Adrenal gland (tissue), 12 donors: Measurements from ENCODE around the gene TUBA1A. TPM values are rescaled to one million over a fixed set of nuclear protein-coding genes. Genes with fewer than 3 reads are reported as not detected.

ENCODE experiments used
- DNase-seq, 7 donors: peaks; one replicate each; pipeline ENCODE4 v3.0.0-alpha.2; 2019 to 2020
- H3K27ac ChIP-seq, 5 donors: fragments of 200-600 bp; sonication (generic) in 4 of 5; 1 replicate in 3 of 5; 2 replicates in 2 of 5; pipeline versions ENCODE4 v1.5.1 to v1.8.0; 2016 to 2020; ENCODE audit warnings: mild to moderate bottlenecking in 1 of 5
- H3K27me3 ChIP-seq: fragments of 200-600 bp; 2 replicates; pipeline ENCODE4 v1.8.0; 2021
- H3K36me3 ChIP-seq, 2 donors: fragments of 200-600 bp; replicated peaks in 1 of 2; 1 replicate in 1 of 2; 2 replicates in 1 of 2; pipeline versions ENCODE4 v1.5.1 to v1.8.0; 2018 to 2022
- H3K4me1 ChIP-seq, 2 donors: fragments of 200-600 bp; replicated peaks in 1 of 2; 1 replicate in 1 of 2; 2 replicates in 1 of 2; pipeline versions ENCODE4 v1.5.1 to v1.8.0; 2018 to 2021
- H3K4me3 ChIP-seq, 4 donors: fragments of 200-600 bp; sonication (generic) in 3 of 4; one replicate each; pipeline ENCODE4 v1.5.1; 2016 to 2018
- H3K9me3 ChIP-seq, 3 donors: fragments of 200-600 bp; sonication (generic) in 1 of 3; replicated peaks in 1 of 3; 1 replicate in 2 of 3; 2 replicates in 1 of 3; pipeline versions ENCODE4 v1.5.1 to v1.8.0; 2016 to 2021
- POLR2A ChIP-seq, 2 donors: fragments of 450-650 bp; IDR thresholded peaks; one replicate each; pipeline ENCODE4 v1.6.1; 2017; ENCODE audit warnings: antibody characterized with exemption in 2 of 2, mild to moderate bottlenecking in 2 of 2, moderate library complexity in 1 of 2
- WGBS, 4 donors: extraction: QIAGEN DNeasy Blood & Tissue Kit in 2 of 4; methylation state at CpG; one replicate each; pipeline versions ENCODE4 v1.1.5 to v1.1.7; 2013 to 2017; 5-methylcytosine and 5-hydroxymethylcytosine counted together
- intact Hi-C, 2 donors: fragments of 100-400 bp; cut with DNase I; formaldehyde crosslinking; loops; one replicate each; pipeline versions ENCODE4 v1.14.1 to v1.15.0; 2022 to 2023
- polyA plus RNA-seq, 3 donors: library from polyadenylated mRNA; stranded (reverse); fragments of 200-250 nt in 2 of 3; fragments of 350-450 nt in 1 of 3; fragmentation: Illumina TruSeq in 1 of 3; extraction: RNeasy Lipid Tissue Mini Kit (QIAGEN cat#74804) in 1 of 3; gene quantifications; one replicate each; pipeline ENCODE4 v1.2.3, GENCODE V29; 2013 to 2014
- total RNA-seq, 9 donors: library from RNA; depleted of rRNA in 4 of 9; stranded (reverse); fragments of >200 nt in 4 of 9; fragments of 120-200 nt in 1 of 9; fragmentation: NEBNext Ultra II Directional in 1 of 9; extraction: Animal tissue kit (Norgen Biotek cat#: 25700) in 1 of 9; gene quantifications; one replicate each; pipeline versions ENCODE4 v1.1.0 to v1.2.4, GENCODE V29; 2013 to 2023
- TF ChIP-seq, protein P1 (sequence below), 6 experiments: fragments of 450-650 bp in 4 of 6; fragments of 200-600 bp in 2 of 6; sonication (generic) in 1 of 6; IDR thresholded peaks; 1 replicate in 5 of 6; 2 replicates in 1 of 6; pipeline versions ENCODE4 v1.5.1 to v1.8.0; 2016 to 2021; ENCODE audit warnings: antibody characterized with exemption in 6 of 6, mild to moderate bottlenecking in 2 of 6, moderate library complexity in 1 of 6
- donor health status: healthy with polysubstance abuse.
- donor health status: Bipolar disorder and iron deficiency.
- donor health status: DM: yes; HTN: yes; CAD: no.
- donor health status: DM: no; HTN: no; CAD: no.
- donor health status: DM: no; HTN: no; CAD: no.
- donor health status: DM: yes; HTN: yes; CAD: no.

Gene TUBA1A
- total and polyA plus RNA-seq, 12 donors = 59.1 to 315 (median 144) TPM

DNA sequence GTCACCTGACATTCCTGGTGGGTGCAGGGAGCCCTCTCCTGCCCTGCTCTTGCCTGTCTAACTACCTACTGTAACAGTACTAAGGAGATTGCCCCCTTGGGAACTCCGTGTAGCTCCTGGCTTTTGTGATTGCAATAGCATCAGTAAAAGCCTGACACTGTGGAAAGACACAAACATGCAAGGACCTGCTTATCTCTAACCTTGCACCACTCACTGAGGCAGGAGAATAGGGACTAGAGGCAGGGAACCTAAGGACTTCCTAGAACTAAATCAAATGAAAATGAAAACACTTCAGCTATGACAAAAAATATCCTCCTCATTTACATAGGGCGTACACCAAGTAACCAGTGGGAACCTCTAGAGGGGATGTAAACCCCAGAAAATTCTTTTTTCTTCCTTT, 28.5 kb downstream of the TUBA1A start:
- intact Hi-C loops = no loop called here
- 72 to 83% (median 76%) methylated on average over 2 of the region's 2 CpGs for WGBS, 4 donors
- TF ChIP-seq, protein P1, sequence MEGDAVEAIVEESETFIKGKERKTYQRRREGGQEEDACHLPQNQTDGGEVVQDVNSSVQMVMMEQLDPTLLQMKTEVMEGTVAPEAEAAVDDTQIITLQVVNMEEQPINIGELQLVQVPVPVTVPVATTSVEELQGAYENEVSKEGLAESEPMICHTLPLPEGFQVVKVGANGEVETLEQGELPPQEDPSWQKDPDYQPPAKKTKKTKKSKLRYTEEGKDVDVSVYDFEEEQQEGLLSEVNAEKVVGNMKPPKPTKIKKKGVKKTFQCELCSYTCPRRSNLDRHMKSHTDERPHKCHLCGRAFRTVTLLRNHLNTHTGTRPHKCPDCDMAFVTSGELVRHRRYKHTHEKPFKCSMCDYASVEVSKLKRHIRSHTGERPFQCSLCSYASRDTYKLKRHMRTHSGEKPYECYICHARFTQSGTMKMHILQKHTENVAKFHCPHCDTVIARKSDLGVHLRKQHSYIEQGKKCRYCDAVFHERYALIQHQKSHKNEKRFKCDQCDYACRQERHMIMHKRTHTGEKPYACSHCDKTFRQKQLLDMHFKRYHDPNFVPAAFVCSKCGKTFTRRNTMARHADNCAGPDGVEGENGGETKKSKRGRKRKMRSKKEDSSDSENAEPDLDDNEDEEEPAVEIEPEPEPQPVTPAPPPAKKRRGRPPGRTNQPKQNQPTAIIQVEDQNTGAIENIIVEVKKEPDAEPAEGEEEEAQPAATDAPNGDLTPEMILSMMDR (IDR thresholded peaks at IDR 0.05) = no peak
- TF ChIP-seq POLR2A (IDR thresholded peaks at IDR 0.05) = no peak
- no peaks in the 10 kb centered on the region for H3K27me3 ChIP-seq
- H3K4me3 ChIP-seq = no peak overlapping the region
- no peaks in the 10 kb centered on the region for H3K36me3 ChIP-seq
- H3K4me1 ChIP-seq = no peaks in the 10 kb centered on the region
- no peak overlapping the region for H3K27ac ChIP-seq
- DNase-seq = no peak
- no peaks in the 10 kb centered on the region for H3K9me3 ChIP-seq

DNA sequence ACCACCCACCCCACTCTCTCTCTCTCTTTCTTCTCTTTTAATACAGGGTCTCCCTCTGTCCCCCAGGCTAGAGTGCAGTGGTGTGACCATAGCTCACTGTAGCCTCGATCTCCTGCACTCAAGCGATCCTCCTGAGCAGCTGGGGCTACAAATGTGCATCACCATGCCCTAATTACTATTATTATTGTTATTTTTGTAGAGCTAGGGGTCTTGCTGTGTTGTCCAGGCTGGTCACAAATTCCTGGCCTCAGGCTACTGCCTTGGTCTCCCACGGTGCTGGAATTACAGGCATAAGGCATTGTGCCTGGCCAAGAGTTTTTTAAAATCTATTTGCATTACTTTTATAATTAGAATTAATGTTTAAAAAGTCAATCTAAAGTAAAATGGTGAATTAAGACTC, 34.7 kb downstream of the TUBA1A start:
- Histone ChIP-seq H3K9me3 (no peaks in the 10 kb centered on the region), H3K4me3 (no peak overlapping the region), H3K27me3 (no peaks in the 10 kb centered on the region), H3K27ac (no peak overlapping the region), H3K36me3 (no peaks in the 10 kb centered on the region), H3K4me1 (no peaks in the 10 kb centered on the region)
- TF ChIP-seq POLR2A (IDR thresholded peaks at IDR 0.05) = no peak
- TF ChIP-seq, protein P1 (IDR thresholded peaks at IDR 0.05) = no peak
- WGBS, 4 donors = 69 to 74% (median 70%) methylated on average over 3 of the region's 3 CpGs
- no peak for DNase-seq
- intact Hi-C loops = no loop called here

DNA sequence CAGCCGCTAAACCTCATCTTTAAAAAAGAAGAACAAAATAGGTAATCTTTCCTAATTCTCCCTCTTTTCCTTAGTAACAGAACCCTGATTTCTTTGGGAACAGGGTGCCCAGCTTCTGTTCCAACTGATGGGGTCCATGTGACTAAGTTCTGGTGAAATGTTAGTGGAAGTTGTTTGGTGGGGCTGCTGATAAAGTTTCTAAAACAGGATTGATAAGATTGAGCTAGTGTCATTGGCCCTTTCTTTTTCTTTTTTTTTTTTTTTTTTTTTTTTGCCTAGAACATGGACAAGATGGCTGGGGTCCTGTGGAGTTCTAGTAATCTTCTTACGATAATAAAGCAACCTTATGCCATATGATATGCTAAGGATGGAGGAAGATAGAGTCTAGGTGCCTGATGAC, 41.5 kb downstream of the TUBA1A start:
- Histone ChIP-seq H3K36me3 (no peaks in the 10 kb centered on the region), H3K9me3 (no peaks in the 10 kb centered on the region), H3K27ac (no peak overlapping the region), H3K4me1 (no peaks in the 10 kb centered on the region), H3K27me3 (no peaks in the 10 kb centered on the region), H3K4me3 (no peak overlapping the region)
- intact Hi-C loops = no loop called here
- TF ChIP-seq, protein P1 (IDR thresholded peaks at IDR 0.05) = no peak
- 95 to 100% (median 99%) methylated on average over 2 of the region's 2 CpGs for WGBS, 4 donors
- DNase-seq = no peak

DNA sequence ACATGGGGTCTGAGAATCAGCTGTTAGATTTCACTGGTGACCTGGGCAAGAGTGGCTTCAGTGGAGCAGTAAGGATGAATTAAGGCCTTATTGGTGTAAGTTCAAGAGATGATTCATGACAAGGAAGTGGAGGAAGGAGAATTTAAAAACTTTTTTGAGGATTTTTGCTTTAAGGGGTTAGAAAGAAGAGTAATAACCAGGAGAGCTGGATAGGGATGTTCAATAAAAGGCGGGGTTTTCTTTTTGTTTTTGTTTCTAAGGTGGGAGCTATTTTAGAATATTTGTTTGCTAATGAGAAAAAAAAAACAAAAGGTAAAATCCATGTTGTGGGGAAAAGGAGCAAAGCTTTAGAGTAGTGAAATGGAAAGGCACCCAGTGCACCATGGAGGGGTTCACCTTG, 42.5 kb downstream of the TUBA1A start:
- no peak overlapping the region for H3K27ac ChIP-seq
- no peaks in the 10 kb centered on the region for H3K36me3 ChIP-seq
- TF ChIP-seq, protein P1 (IDR thresholded peaks at IDR 0.05) = no peak
- no peak for TF ChIP-seq POLR2A (IDR thresholded peaks at IDR 0.05)
- H3K4me1 ChIP-seq = no peaks in the 10 kb centered on the region
- no peaks in the 10 kb centered on the region for H3K27me3 ChIP-seq
- H3K4me3 ChIP-seq = no peak overlapping the region
- DNase-seq = no peak
- intact Hi-C loops = no loop called here
- WGBS, 4 donors = 89 to 98% (median 97%) methylated on average over 1 of the region's 1 CpG
- no peaks in the 10 kb centered on the region for H3K9me3 ChIP-seq
